Testis (tissue), 3 donors: ENCODE results near the gene PCSK1N. TPM values are rescaled to one million over a fixed set of nuclear protein-coding genes. Genes with fewer than 3 reads are reported as not detected.

Source experiments
- DNase-seq: peaks from one replicate; pipeline ENCODE4 v3.0.0-alpha.2; 2019
- H3K27ac ChIP-seq, 2 donors: fragments of 200-600 bp; sonication (generic); one replicate each; pipeline ENCODE4 v1.5.1; 2019
- H3K27me3 ChIP-seq: fragments of 200-600 bp; sonication (generic); one replicate; pipeline ENCODE4 v1.5.1; 2019
- H3K36me3 ChIP-seq: fragments of 200-600 bp; sonication (generic); one replicate; pipeline ENCODE4 v1.5.1; 2017; ENCODE audit warnings: low read depth; ENCODE audit errors: missing control alignments
- H3K4me1 ChIP-seq: fragments of 200-600 bp; sonication (generic); one replicate; pipeline ENCODE4 v1.5.1; 2019
- H3K4me3 ChIP-seq, 2 donors: fragments of 200-600 bp; sonication (generic); one replicate each; pipeline ENCODE4 v1.5.1; 2017 to 2019
- H3K9me3 ChIP-seq: fragments of 200-600 bp; sonication (generic); one replicate; pipeline ENCODE4 v1.5.1; 2017
- POLR2A ChIP-seq: fragments of 450-650 bp; IDR thresholded peaks from one replicate; pipeline ENCODE4 v1.6.1; 2017; ENCODE audit warnings: antibody characterized with exemption, mild to moderate bottlenecking, moderate library complexity
- WGBS, 2 donors: methylation state at CpG; one replicate each; pipeline ENCODE4 v1.1.5; 2018; 5-methylcytosine and 5-hydroxymethylcytosine counted together
- intact Hi-C: fragments of 100-400 bp; cut with DNase I; formaldehyde crosslinking; loops from one replicate; pipeline ENCODE4 v1.15.1; 2023; ENCODE audit warnings: low total_unique reads
- polyA plus RNA-seq: library from polyadenylated mRNA; stranded (reverse); fragments of 350-450 nt; fragmentation: Illumina TruSeq; extraction: RNeasy Lipid Tissue Mini Kit (QIAGEN cat#74804); gene quantifications from one replicate; pipeline ENCODE4 v1.2.3, GENCODE V29; 2014; ENCODE audit warnings: low read depth, low replicate concordance; ENCODE audit not compliant: insufficient read depth
- total RNA-seq, 2 donors: library from RNA; depleted of rRNA; stranded (reverse); fragments of >200 nt; gene quantifications; one replicate each; pipeline ENCODE4 v1.2.3, GENCODE V29; 2016
- TF ChIP-seq, protein P1 (sequence below), 3 experiments: fragments of 450-650 bp in 2 of 3; fragments of 200-600 bp in 1 of 3; sonication (generic) in 1 of 3; IDR thresholded peaks; one replicate each; pipeline ENCODE4 v1.5.1; 2016 to 2019; ENCODE audit warnings: antibody characterized with exemption in 3 of 3, mild to moderate bottlenecking in 2 of 3, moderate library complexity in 1 of 3

PCSK1N gene
- total and polyA plus RNA-seq, 3 donors from 2014 or later: 8.6 to 82.8 (median 62.5) TPM

- TF ChIP-seq, protein P1, sequence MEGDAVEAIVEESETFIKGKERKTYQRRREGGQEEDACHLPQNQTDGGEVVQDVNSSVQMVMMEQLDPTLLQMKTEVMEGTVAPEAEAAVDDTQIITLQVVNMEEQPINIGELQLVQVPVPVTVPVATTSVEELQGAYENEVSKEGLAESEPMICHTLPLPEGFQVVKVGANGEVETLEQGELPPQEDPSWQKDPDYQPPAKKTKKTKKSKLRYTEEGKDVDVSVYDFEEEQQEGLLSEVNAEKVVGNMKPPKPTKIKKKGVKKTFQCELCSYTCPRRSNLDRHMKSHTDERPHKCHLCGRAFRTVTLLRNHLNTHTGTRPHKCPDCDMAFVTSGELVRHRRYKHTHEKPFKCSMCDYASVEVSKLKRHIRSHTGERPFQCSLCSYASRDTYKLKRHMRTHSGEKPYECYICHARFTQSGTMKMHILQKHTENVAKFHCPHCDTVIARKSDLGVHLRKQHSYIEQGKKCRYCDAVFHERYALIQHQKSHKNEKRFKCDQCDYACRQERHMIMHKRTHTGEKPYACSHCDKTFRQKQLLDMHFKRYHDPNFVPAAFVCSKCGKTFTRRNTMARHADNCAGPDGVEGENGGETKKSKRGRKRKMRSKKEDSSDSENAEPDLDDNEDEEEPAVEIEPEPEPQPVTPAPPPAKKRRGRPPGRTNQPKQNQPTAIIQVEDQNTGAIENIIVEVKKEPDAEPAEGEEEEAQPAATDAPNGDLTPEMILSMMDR (IDR thresholded peaks at IDR 0.05): no peak
- no peaks in the 10 kb centered on the region for H3K4me1 ChIP-seq
- 28 to 70% methylated on average over 2 to 4 of the region's 4 CpGs for WGBS, 2 donors
- intact Hi-C loops: no loop called here
- H3K36me3 ChIP-seq: no peaks in the 10 kb centered on the region
- H3K27ac ChIP-seq: peak overlapping the region; percentile 92 to 96
- no peaks in the 10 kb centered on the region for H3K9me3 ChIP-seq
- DNase-seq: no peak
- H3K27me3 ChIP-seq: no peaks in the 10 kb centered on the region
- H3K4me3 ChIP-seq: peak overlapping the region; percentile 66 to 76
These were observed 32.6 kb downstream of the PCSK1N start for GRCh38 chrX:48802905-48803200.

DNA sequence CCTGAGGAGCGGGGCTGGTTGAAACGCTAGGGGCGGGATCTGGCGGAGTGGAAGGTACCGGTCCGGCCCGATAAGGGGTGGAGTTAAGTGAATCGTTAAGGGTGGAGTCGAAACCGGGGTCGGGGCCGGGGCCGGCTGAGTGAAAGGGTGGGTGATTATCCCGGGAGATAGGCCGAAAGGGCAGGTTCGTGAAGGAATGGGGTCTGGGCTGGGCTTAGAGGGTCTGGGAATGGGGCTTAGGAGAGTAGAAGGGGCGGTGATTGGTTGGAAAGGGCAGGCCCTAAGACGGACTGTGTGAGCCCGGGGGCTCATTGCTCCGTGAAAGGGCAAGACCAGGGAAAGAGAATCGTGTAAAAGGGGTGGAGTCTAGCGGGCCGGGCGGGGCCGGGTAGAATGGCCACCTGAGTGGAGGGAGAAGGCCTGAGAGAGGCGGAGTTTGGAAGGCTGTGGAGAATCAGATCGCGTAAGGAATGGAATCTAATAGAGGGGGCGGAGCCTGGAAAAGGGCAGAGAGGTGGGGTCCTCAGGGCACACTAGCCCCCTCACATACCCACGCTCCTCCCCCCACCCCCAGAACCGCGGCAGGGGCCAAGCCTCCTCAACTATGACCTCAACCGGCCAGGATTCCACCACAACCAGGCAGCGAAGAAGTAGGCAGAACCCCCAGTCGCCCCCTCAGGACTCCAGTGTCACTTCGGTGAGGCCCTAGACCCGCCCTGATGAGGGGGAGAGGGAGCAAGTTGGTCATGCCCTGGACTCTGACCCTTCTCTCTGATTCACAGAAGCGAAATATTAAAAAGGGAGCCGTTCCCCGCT is 33.1 kb downstream of the PCSK1N start:
- Histone ChIP-seq H3K36me3 (no peaks in the 10 kb centered on the region), H3K4me1 (no peaks in the 10 kb centered on the region), H3K9me3 (no peaks in the 10 kb centered on the region), H3K27me3 (no peaks in the 10 kb centered on the region), H3K4me3 (peak overlapping the region; percentile 66 to 76), H3K27ac (peak overlapping the region; percentile 92 to 96)
- WGBS, 2 donors: 4 to 5% methylated on average over 19 to 39 of the region's 40 CpGs
- TF ChIP-seq, protein P1 (IDR thresholded peaks at IDR 0.05): no peak
- no peak for TF ChIP-seq POLR2A
- DNase-seq: peak; percentile 87
- intact Hi-C loops: no loop called here

DNA sequence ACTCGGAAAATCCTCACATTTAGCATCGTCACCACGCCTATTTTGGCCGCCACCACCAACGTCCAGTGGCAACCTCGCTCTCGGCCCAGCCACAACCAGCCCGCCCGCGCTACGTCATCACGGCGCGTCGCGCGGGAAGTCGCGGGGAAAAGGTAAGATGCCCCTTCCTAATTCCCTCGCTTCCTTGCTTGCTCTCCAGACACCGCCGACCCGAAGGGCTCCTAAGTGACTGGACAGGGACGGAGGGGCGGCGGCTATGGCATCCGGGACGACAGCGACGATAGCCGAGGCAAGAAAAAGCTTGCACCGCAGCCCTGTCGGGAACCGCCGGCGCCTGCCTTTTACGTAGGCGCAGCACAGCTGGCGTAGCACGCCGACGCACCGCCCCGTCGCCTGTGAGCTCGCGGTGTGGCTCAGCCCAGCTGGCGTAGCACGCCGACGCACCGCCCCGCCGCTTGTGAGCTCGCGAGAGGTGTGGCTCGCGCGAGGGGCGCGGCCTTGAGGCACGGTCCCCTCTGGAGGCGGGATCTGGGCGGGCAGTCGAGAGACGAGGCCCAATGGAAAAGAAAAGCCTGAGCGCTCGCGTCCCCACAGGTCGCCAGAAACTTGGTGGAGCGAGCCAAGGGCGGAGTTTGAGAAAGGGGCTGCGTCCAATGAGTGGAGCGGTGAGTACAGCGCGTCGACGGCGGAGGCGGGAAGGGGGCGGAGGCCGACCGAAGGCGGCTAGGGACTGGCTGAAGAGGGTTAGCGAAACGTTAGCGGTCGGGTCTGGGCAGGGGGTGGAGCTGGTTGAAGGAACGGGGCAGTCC is 33.9 kb downstream of the PCSK1N start, which contains the start of gene HDAC6:
TSS of gene HDAC6 (plus strand) at position 788 of the 809 bp plus-strand sequence. CDS start 626 bp downstream, outside the sequence.
- TF ChIP-seq, protein P1 (IDR thresholded peaks at IDR 0.05): no peak
- peak; percentile 7 for TF ChIP-seq POLR2A
- no peaks in the 10 kb centered on the region for H3K9me3 ChIP-seq
- H3K36me3 ChIP-seq: no peaks in the 10 kb centered on the region
- peak; percentile 97 for DNase-seq
- no peaks in the 10 kb centered on the region for H3K27me3 ChIP-seq
- peak within 1 kb of the TSS; percentile 66 to 76 for H3K4me3 ChIP-seq
- intact Hi-C loops: no loop called here
- WGBS, 2 donors: 0% methylated on average over 4 to 55 of the region's 89 CpGs
- peak within 1 kb of the TSS; percentile 92 to 96 for H3K27ac ChIP-seq
- no peaks in the 10 kb centered on the region for H3K4me1 ChIP-seq

- H3K9me3 ChIP-seq: no peaks in the 10 kb centered on the region
- intact Hi-C loops: no loop called here
- peak overlapping the region; percentile 66 to 76 for H3K4me3 ChIP-seq
- DNase-seq: peak; percentile 18
- no peaks in the 10 kb centered on the region for H3K4me1 ChIP-seq
- H3K36me3 ChIP-seq: no peaks in the 10 kb centered on the region
- WGBS, 2 donors: 9 to 12% methylated on average over 11 to 17 of the region's 17 CpGs
- TF ChIP-seq, protein P1 (IDR thresholded peaks at IDR 0.05): no peak
- no peak for TF ChIP-seq POLR2A
- H3K27me3 ChIP-seq: no peaks in the 10 kb centered on the region
- H3K27ac ChIP-seq: peak overlapping the region; percentile 89 to 92
These were observed 34.7 kb downstream of the PCSK1N start for GRCh38 chrX:48800574-48801279.
